GM18868 (cell line): Measurements from ENCODE around the gene SRGAP3.

Source experiments
- ATAC-seq: cut with Tn5 transposase; IDR thresholded peaks from one replicate; pipeline ENCODE4 v1.9.1; 2021; ENCODE audit warnings: mild to moderate bottlenecking, moderate library complexity; ENCODE audit not compliant: unreplicated experiment

The SRGAP3 gene

DNA sequence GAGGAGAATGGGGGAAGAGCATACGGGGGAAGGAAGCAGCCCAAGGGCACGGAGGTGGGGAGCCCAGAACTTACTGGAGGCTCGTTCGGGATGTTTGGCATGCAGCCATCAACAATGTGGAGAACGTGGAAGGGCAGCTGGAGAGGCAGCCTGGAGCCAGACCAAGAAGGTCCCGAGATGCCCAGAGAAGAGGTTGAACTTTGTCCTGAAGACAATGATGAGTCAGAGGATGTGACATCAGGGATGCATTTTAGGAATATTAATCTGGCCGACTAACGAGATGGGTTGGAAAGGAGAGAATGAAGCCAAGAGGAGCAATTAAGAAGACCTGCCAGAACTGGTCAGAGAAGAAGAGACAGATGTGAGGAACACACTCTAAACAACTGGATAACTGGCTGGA lies 98.2 kb downstream of the SRGAP3 start:
- ATAC-seq, result no peak

GRCh38 chr3:9149566-9149965 lies 99.9 kb downstream of the SRGAP3 start:
- ATAC-seq, result no peak

- ATAC-seq, result no peak
Measured at GRCh38 chr3:9147896-9148266, 101.6 kb downstream of the SRGAP3 start.

DNA sequence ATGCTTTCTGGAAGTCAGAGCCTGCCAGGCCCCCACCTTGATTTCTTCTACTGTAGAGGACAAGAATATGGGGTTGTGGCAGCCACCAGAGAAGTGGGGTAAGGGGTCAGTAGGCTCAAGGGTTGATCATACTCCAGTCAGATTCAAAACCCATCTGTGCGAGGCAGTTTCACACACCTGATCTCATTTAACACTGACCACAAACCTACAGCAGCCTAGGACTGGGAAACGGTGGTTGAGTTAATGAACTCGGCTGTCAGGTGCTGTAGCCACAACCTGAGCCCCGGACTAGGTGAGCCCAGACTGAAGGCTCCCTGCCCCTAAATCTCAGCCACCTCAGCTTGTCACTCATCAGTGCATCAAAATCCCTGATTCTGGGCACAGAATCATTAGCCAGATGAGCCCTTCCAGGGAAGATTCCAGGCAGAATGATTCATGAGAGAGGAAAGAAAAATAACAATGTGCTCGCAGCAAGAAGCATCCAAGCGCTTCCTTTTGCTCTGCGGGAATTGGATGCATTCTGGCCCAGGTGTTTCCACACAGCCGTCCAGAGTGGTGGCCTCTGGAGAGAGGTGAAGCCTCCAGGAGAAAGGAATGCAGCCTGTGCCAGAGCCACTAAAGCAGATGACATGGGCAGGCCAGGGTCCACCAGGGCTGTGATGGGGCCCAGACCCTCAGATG lies 102.1 kb downstream of the SRGAP3 start:
- peak; percentile 90 for ATAC-seq

- ATAC-seq, result peak; percentile 49
Measured at GRCh38 chr3:9146367-9147071, 102.9 kb downstream of the SRGAP3 start.

DNA sequence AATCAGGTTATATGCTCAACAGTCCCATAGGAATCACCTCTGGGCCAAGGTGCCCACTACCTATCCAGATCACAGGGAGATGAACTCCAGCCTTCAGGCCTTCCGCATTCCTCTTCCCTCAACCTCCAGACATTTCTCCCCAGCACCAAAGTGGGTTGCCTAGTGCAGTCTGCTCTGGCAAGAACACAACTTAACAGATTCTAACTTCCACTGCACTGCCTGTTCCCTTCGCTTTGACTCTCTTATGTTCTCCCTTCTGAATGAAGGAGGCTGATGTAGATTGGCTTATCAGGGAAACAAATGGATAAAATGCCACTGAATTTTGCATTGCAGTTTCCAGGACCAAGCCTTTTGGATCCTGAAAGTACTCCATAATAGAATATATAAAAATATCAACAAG lies 106.3 kb downstream of the SRGAP3 start:
- no peak for ATAC-seq

- no peak for ATAC-seq
Measured at GRCh38 chr3:9142362-9142761, 107.1 kb downstream of the SRGAP3 start.

DNA sequence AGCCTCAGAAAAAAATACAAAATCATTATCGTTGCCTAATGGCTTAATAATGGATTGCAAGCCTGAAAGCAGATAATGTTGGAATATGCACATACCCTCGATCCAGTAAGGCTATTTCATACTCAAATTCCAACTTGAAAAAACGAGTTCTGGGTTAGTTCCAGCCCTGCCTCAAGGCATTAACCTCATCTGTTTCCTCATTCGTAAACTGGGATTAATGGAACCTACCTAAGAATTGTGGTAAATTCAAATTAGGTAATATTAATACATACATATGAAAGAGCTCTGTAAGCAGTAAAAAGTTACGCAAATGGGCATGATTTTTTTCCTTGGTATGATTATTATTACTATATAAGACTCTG lies 107.5 kb downstream of the SRGAP3 start:
- no peak for ATAC-seq

DNA sequence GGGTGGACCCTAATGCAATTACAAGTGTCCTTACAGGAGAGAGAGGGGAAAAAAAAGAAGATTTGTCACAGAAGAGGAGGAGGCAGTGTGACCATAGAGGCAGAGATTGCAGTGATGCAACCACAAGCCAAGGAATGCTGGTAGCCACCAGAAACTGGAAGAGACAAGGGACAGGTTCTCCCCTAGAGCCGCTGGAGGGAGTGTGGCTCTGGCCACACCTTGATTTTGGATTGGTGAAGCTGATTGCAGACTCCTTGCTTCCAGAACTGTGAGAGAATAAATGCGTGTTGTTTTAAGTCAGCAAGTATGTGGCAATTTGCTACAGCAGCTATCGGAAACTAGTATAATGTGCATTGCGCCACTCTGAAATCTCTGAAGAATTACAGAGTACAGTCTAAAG lies 110.1 kb downstream of the SRGAP3 start:
- ATAC-seq, result no peak

- ATAC-seq, result no peak
Measured at GRCh38 chr3:9137676-9138075, 111.8 kb downstream of the SRGAP3 start.

- ATAC-seq, result no peak
Measured at GRCh38 chr3:9136746-9137465, 112.5 kb downstream of the SRGAP3 start.

- ATAC-seq, result no peak
Measured at GRCh38 chr3:9135930-9136525, 113.4 kb downstream of the SRGAP3 start.

DNA sequence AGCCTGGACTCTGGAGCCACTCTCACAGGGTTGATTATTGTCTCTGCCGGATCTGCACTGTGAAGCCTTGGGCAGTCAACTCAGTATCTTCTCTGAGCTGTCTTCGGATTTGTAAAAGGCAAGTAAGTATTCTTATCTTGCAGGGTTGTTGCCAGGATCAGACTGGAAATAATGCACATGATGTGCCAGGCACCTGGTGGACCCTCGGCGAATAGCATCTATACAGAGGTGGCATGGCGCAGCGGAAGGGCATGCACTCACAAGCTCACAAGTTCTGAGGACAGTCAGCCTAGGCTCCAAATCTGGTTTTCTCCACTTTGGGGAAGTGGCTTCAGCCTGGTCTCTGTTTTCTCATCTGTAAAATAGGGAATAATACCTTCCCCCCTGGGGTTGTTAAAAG lies 113.9 kb downstream of the SRGAP3 start:
- no peak for ATAC-seq

DNA sequence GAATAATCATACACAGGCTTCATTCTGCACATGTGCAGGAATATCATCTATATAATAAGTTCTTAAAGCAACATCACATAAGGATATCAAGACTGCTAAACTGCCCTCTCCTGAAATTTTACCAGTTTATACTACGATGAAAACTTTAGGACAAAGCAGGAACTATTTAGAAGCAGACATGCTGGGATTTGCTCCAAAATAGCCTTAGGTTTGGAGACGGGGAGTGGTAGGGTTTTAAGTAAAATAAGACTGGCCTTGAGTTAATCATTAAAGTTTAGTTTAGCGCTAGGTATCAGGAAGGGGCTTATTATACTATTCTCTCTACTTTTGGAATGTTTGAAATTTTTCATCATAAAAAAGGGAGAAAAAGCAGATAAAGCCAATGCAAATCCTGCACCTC lies 115.8 kb downstream of the SRGAP3 start:
- no peak for ATAC-seq

- ATAC-seq, result no peak
Measured at GRCh38 chr3:9130345-9131305, 118.8 kb downstream of the SRGAP3 start.

GRCh38 chr3:9129365-9129764 lies 120.1 kb downstream of the SRGAP3 start:
- no peak for ATAC-seq

- ATAC-seq, result no peak
Measured at GRCh38 chr3:9125278-9125951, 124.0 kb downstream of the SRGAP3 start.

DNA sequence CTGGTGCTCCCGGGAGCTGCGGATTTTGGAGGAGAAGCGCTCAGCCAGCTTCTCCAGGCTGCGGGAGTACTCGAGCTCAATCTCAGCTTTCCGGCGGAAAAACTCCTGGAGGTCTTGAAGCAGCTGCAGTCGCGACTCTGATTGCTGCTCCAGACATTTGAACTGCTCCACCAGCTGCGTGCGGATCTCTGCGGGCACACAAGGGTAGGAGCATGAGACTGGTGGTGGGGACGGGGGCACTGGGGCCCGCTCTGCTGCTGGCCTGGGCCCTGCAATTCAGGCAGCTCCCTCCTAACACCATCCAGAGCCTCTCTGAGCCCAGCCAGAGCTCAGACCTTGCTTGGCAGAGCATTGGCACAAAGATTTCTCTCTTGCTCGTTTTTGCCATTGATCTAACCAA lies 124.7 kb downstream of the SRGAP3 start:
- ATAC-seq, result no peak

GRCh38 chr3:9123840-9124239 lies 125.6 kb downstream of the SRGAP3 start:
- no peak for ATAC-seq

DNA sequence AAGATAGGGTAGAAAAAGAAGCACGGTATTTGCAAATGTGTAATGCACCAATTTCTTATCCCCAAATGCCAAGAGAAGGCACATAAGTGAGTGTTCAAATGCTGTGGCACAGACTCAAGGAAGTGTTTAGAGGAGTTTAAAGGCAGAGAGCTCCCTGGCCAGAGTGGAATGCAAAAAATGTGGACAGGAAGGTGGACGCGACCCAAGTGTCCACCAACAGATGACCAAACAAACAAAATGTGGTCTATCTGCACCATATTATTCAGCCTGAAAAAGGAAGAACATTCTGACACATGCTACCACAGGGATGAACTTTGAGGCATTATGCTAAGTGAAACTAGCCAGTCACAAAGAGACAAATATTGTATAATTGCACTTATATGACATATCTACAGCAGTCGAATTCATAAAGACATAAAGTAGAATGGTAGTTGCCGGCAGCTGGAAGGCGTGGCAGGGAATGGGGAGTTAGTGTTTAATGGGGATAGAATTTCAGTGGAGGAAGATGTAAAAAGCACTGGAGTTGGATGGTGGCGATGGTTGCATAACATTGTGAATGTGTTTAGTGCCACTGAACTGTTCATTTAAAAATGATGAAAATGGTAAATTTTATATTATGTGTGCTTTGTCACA lies 126.6 kb downstream of the SRGAP3 start:
- no peak for ATAC-seq
